Naive thymus-derived CD4-positive, alpha-beta T cell (primary cell): ENCODE data around the gene ENTPD8. TPM values are rescaled to one million over a fixed set of nuclear protein-coding genes. Genes with fewer than 3 reads are reported as not detected.
A peak's percentile ranks its signal among the peaks of the same experiment; 100 is the strongest.

Source experiments
- ATAC-seq: fragments of 150-1000 bp; cut with Tn5 transposase; 2 replicates; pipeline ENCODE4 v1.10.0; 2021; ENCODE audit warnings: mild to moderate bottlenecking, moderate library complexity
- CTCF ChIA-PET: fragments of 350-600 bp; sonication (Branson Sonifier 250); formaldehyde crosslinking; loops from one replicate; lab custom pipeline; 2021; ENCODE audit warnings: antibody characterized with exemption; lab: Charles Lee
- POLR2A ChIA-PET: fragments of 350-600 bp; sonication (Branson Sonifier 250); formaldehyde crosslinking; loops from one replicate; lab custom pipeline; 2021; ENCODE audit warnings: antibody characterized with exemption, inconsistent platforms; lab: Charles Lee
- DNase-seq, 9 donors: peaks; one replicate each; pipeline versions ENCODE4 v3.0.0 to v3.0.0-alpha.2; 2020 to 2022; ENCODE audit warnings: mixed read lengths in 1 of 9
- H3K27ac ChIP-seq: one replicate; pipeline ENCODE4 v1.7.0; 2013; ENCODE audit warnings: mild to moderate bottlenecking, low read depth, low read length, moderate library complexity
- H3K27me3 ChIP-seq, 2 donors: one replicate each; pipeline ENCODE4 v1.7.0; 2013; ENCODE audit warnings: low read length in 2 of 2, mild to moderate bottlenecking in 2 of 2, moderate library complexity in 2 of 2; ENCODE audit not compliant: control insufficient read depth in 2 of 2, insufficient read depth in 2 of 2
- H3K36me3 ChIP-seq, 3 experiments: 1 replicate in 2 of 3; 2 replicates in 1 of 3; pipeline ENCODE4 v1.7.0; 2013; ENCODE audit warnings: low read length in 3 of 3, mild to moderate bottlenecking in 3 of 3, moderate library complexity in 1 of 3; ENCODE audit not compliant: insufficient read depth in 3 of 3, control insufficient read depth in 2 of 3
- H3K4me1 ChIP-seq, 2 donors: one replicate each; pipeline ENCODE4 v1.7.0; 2013; ENCODE audit warnings: low read length in 2 of 2, mild to moderate bottlenecking in 2 of 2, moderate library complexity in 1 of 2; ENCODE audit not compliant: control insufficient read depth in 2 of 2, insufficient read depth in 2 of 2
- H3K4me3 ChIP-seq: 2 replicates; pipeline ENCODE4 v1.7.0; 2013; ENCODE audit warnings: mild to moderate bottlenecking, low read length
- H3K9me3 ChIP-seq, 3 experiments: 1 replicate in 2 of 3; 2 replicates in 1 of 3; pipeline ENCODE4 v1.7.0; 2013; ENCODE audit warnings: low read length in 3 of 3; ENCODE audit not compliant: control insufficient read depth in 2 of 3
- H3K27ac Mint-ChIP-seq, 9 donors: one replicate each; pipeline ENCODE4 v1.8.0; 2020 to 2022; ENCODE audit warnings: mixed read lengths in 9 of 9, mild to moderate bottlenecking in 8 of 9, moderate library complexity in 5 of 9, inconsistent platforms in 2 of 9
- H3K27me3 Mint-ChIP-seq, 5 donors: one replicate each; pipeline ENCODE4 v1.8.0; 2021 to 2022; ENCODE audit warnings: mixed read lengths in 5 of 5, mild to moderate bottlenecking in 1 of 5
- H3K36me3 Mint-ChIP-seq, 5 donors: one replicate each; pipeline ENCODE4 v1.8.0; 2020 to 2022; ENCODE audit warnings: mixed read lengths in 5 of 5, mild to moderate bottlenecking in 3 of 5, inconsistent platforms in 1 of 5
- H3K4me1 Mint-ChIP-seq, 7 donors: one replicate each; pipeline ENCODE4 v1.8.0; 2020 to 2022; ENCODE audit warnings: mixed read lengths in 7 of 7, mild to moderate bottlenecking in 3 of 7, inconsistent platforms in 1 of 7
- H3K4me3 Mint-ChIP-seq, 10 donors: one replicate each; pipeline ENCODE4 v1.8.0; 2020 to 2022; ENCODE audit warnings: mild to moderate bottlenecking in 10 of 10, mixed read lengths in 10 of 10, moderate library complexity in 6 of 10, inconsistent platforms in 2 of 10
- H3K9me3 Mint-ChIP-seq, 11 donors: one replicate each; pipeline ENCODE4 v1.8.0; 2020 to 2022; ENCODE audit warnings: mixed read lengths in 11 of 11, mild to moderate bottlenecking in 4 of 11, inconsistent platforms in 1 of 11, moderate library complexity in 1 of 11
- intact Hi-C, 2 donors: fragments of 100-400 bp; cut with micrococcal nuclease; formaldehyde crosslinking; loops; one replicate each; pipeline ENCODE4 v1.15.1; 2023
- polyA plus RNA-seq, 2 donors: library from polyadenylated mRNA; unstranded; fragments of 300-500 nt; fragmentation: Illumina TruSeq; gene quantifications; one replicate each; pipeline ENCODE4 v1.2.3, GENCODE V29; 2021
- total RNA-seq, 6 experiments: library from RNA in 5 of 6; stranded (reverse) in 5 of 6; gene quantifications; 1 replicate in 5 of 6; 2 replicates in 1 of 6; pipeline ENCODE4 v1.2.3 and lab custom pipeline; 2021 to 2026

The ENTPD8 gene
- total and polyA plus RNA-seq, 7 experiments from 2014 or later, result not detected

DNA sequence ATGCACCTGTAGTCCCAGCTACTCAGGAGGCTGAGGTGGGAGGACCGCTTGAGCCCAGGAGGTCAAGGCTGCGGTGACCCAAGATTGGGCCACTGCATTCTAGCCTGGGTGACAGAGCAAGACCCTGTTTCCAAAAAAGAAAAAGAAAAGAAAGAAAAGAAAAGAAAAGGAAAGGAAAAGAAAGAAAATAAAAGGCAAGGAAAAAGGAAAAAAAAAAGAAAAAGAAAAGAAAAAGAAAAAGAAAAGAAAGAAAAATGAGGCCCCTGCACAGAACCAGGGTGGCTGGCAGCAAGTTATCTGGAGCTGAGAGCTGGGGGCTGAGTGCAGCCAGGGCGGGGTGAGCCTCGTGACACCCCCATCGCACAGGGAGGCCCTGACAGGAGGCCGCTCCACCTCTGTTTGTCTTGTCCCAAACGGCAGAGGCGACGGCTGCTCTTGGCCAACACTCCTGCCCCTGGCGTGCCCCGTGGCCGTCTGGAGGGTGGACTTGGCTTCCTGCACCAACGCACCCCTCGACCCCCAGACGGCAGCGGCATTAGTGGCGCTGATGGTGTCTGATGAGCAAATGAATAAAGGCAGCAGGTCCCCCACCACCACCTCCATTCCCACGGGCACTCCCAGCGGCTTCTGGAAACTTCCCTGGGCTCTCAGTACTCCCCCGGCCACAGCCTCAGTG lies 34.9 kb downstream of the ENTPD8 start:
- POLR2A ChIA-PET, result no interaction called here

DNA sequence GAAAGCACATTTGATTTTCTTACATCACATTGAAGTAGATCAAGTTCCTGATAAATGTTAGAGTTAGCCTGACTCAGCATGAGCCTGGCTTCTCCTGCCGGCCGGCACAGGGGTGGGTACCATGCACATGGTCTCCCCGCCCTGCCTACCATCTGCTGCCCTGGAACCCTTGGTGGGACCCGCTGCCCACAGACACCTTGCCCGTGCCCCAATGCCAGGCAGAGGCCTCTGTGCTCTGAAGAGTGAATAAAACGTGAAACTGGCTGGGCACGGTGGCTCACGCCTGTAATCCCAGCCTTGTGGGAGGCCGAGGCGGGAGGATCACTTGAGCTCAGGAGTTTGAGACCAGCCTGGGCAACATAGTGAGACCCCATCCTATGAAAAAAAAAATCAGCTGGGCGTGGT lies 35.5 kb downstream of the ENTPD8 start:
- no peak for ATAC-seq
- no peaks in the 10 kb centered on the region for H3K9me3 Mint-ChIP-seq
- H3K36me3 ChIP-seq, result no peaks in the 10 kb centered on the region

More for the DNA sequence above, 34.9 kb downstream of the ENTPD8 start:
- Histone ChIP-seq H3K9me3 (no peaks in the 10 kb centered on the region), H3K27me3 (no peaks in the 10 kb centered on the region), H3K4me1 (peaks cover 3% of the 10 kb centered on the region in 2 donors), H3K36me3 (no peaks in the 10 kb centered on the region), H3K27ac (no peak overlapping the region), H3K4me3 (no peak overlapping the region)
- H3K4me1 Mint-ChIP-seq, result peaks cover 0 to 13% (median 6%) of the 10 kb centered on the region in 7 donors
- H3K27ac Mint-ChIP-seq, result no peak overlapping the region
- intact Hi-C loops, result loop anchor here in 1 of 2 donors (2.0 kb wide), 2 partner anchors 103 to 111 kb away; partner anchors contain the start of gene NRARP
- no peaks in the 10 kb centered on the region for H3K9me3 Mint-ChIP-seq
- peak overlapping the region in 6 of 10 donors; percentile 13 to 76 (median 39) for H3K4me3 Mint-ChIP-seq
- no peak for DNase-seq
- H3K36me3 Mint-ChIP-seq, result peaks cover 0 to 12% (median 7%) of the 10 kb centered on the region in 5 donors
- ATAC-seq, result no peak
- CTCF ChIA-PET, result no interaction called here
- H3K27me3 Mint-ChIP-seq, result peaks cover 0 to 4% (median 0%) of the 10 kb centered on the region in 5 donors

DNA sequence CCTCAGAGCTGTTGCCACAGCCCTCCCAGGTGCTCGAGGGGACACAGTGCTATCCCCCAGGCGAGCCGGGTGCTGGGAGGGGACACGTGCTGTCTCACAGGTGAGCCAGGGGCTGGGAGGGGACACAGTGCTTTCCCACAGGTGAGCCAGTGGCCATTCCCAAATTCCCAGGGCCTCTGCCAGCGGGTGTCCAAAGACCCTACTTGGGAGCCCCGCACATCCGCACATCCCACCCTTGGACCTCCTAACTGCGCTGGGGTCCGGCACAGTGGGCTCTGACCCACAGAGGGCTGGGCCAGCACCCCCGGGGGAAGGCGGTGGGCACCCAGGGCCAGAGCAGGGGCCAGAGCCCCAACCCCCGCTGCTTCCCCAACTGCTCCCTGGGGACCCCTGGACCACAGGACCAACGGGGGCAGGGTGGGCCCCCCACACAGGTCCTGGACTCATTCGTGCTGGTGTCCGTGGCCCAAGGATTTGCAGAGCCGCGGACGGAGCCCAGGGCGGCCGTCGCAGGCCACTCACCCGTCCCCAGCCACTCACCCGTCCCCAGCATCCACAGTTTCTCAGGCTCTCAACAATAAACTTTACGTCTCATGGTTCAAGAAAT lies 36.1 kb downstream of the ENTPD8 start:
- no peaks in the 10 kb centered on the region for H3K36me3 ChIP-seq
- no peaks in the 10 kb centered on the region for H3K27me3 ChIP-seq
- ChIA-PET POLR2A (no interaction called here), CTCF (no interaction called here)
- H3K9me3 ChIP-seq, result no peaks in the 10 kb centered on the region
- peaks cover 0 to 4% (median 0%) of the 10 kb centered on the region in 5 donors for H3K27me3 Mint-ChIP-seq
- peaks cover 0 to 3% of the 10 kb centered on the region in 2 donors for H3K4me1 ChIP-seq
- H3K36me3 Mint-ChIP-seq, result peaks cover 0 to 16% (median 7%) of the 10 kb centered on the region in 5 donors
- no peak overlapping the region for H3K27ac Mint-ChIP-seq
- H3K9me3 Mint-ChIP-seq, result no peaks in the 10 kb centered on the region
- peak overlapping the region in 1 of 10 donors; percentile 76 for H3K4me3 Mint-ChIP-seq
- DNase-seq (no peak), ATAC-seq (no peak)
- intact Hi-C loops, result no loop called here
- no peak overlapping the region for H3K4me3 ChIP-seq
- H3K27ac ChIP-seq, result no peak overlapping the region
- peaks cover 0 to 13% (median 6%) of the 10 kb centered on the region in 7 donors for H3K4me1 Mint-ChIP-seq

More for the DNA sequence above, 35.5 kb downstream of the ENTPD8 start:
- H3K36me3 Mint-ChIP-seq, result peaks cover 0 to 12% (median 7%) of the 10 kb centered on the region in 5 donors
- Histone ChIP-seq H3K27ac (no peak overlapping the region), H3K4me1 (peaks cover under 1 to 3% of the 10 kb centered on the region in 2 donors), H3K4me3 (no peak overlapping the region), H3K9me3 (no peaks in the 10 kb centered on the region), H3K27me3 (no peaks in the 10 kb centered on the region)
- intact Hi-C loops, result loop anchor here in 1 of 2 donors (2.0 kb wide), 2 partner anchors 103 to 111 kb away; partner anchors contain the start of gene NRARP
- peaks cover 0 to 13% (median 6%) of the 10 kb centered on the region in 7 donors for H3K4me1 Mint-ChIP-seq
- H3K27ac Mint-ChIP-seq, result no peak overlapping the region
- ChIA-PET CTCF (no interaction called here), POLR2A (no interaction called here)
- peak overlapping the region in 5 of 10 donors; percentile 13 to 76 (median 45) for H3K4me3 Mint-ChIP-seq
- H3K27me3 Mint-ChIP-seq, result peaks cover 0 to 4% (median 0%) of the 10 kb centered on the region in 5 donors
- DNase-seq, result no peak

DNA sequence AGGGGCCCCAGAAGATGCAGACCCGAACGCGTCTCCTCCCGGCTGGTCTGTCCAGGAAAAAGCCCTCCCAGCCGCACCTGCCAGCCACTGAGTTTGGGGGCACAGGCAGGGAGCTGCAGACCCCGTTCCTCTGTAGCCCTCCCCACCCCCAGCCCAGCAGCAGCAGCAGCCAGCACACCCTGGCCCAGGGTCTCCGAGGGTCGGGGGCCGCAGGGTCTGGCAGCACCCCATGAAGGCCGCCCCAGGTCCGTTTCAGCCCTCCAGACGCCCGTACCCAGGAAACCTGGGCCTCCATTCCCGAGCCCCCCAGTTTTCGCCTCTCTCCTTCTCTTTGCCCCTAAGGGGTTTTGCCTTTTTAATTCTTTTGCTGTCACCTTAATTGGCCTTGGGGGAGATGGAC lies 37.9 kb downstream of the ENTPD8 start:
- H3K4me3 Mint-ChIP-seq, result no peak overlapping the region
- peaks cover 0 to 2% (median 0%) of the 10 kb centered on the region in 11 donors for H3K9me3 Mint-ChIP-seq
- H3K4me3 ChIP-seq, result no peak overlapping the region
- ChIA-PET POLR2A (no interaction called here), CTCF (no interaction called here)
- H3K27me3 ChIP-seq, result no peaks in the 10 kb centered on the region
- H3K36me3 Mint-ChIP-seq, result peaks cover 0 to 24% (median 7%) of the 10 kb centered on the region in 5 donors
- H3K36me3 ChIP-seq, result no peaks in the 10 kb centered on the region
- no peak overlapping the region for H3K27ac ChIP-seq
- H3K27me3 Mint-ChIP-seq, result peaks cover 0 to 4% (median 0%) of the 10 kb centered on the region in 5 donors
- H3K4me1 ChIP-seq, result peaks cover 0 to 3% of the 10 kb centered on the region in 2 donors
- peaks cover 0 to 19% (median 5%) of the 10 kb centered on the region in 7 donors for H3K4me1 Mint-ChIP-seq
- intact Hi-C loops, result no loop called here
- H3K9me3 ChIP-seq, result no peaks in the 10 kb centered on the region
- DNase-seq, result no peak
- ATAC-seq, result no peak
- no peak overlapping the region for H3K27ac Mint-ChIP-seq

DNA sequence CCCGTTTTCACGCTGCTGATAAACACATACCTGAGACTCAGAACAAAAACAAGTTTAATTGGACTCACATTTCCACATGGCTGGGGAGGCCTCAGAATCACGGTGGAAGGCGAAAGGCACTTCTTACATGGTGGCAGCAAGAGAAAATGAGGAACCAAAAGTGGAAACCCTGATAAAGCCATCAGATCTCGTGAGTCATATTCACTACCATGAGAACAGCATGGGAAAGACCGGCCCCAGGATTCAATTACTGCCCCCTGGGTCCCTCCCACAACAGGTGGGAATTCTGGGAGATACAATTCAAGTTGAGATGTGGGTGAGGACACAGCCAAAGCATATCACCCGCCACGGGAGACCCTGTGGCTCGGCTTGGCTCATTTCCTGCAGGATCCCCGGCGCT lies 38.4 kb downstream of the ENTPD8 start:
- Histone ChIP-seq H3K4me3 (no peak overlapping the region), H3K36me3 (no peaks in the 10 kb centered on the region), H3K27ac (no peak overlapping the region), H3K9me3 (no peaks in the 10 kb centered on the region), H3K27me3 (no peaks in the 10 kb centered on the region), H3K4me1 (peaks cover 0 to 3% of the 10 kb centered on the region in 2 donors)
- CTCF ChIA-PET, result no interaction called here
- DNase-seq (no peak), ATAC-seq (no peak)
- intact Hi-C loops, result no loop called here
- Mint-ChIP-seq H3K27ac (peak overlapping the region in 1 of 9 donors; percentile 17), H3K9me3 (peaks cover 0 to 2% (median 0%) of the 10 kb centered on the region in 11 donors), H3K36me3 (peaks cover 0 to 29% (median 7%) of the 10 kb centered on the region in 5 donors), H3K4me3 (no peak overlapping the region), H3K27me3 (peaks cover 0 to 4% (median 0%) of the 10 kb centered on the region in 5 donors), H3K4me1 (peaks cover 0 to 19% (median 7%) of the 10 kb centered on the region in 7 donors)
- POLR2A ChIA-PET, result no interaction called here

DNA sequence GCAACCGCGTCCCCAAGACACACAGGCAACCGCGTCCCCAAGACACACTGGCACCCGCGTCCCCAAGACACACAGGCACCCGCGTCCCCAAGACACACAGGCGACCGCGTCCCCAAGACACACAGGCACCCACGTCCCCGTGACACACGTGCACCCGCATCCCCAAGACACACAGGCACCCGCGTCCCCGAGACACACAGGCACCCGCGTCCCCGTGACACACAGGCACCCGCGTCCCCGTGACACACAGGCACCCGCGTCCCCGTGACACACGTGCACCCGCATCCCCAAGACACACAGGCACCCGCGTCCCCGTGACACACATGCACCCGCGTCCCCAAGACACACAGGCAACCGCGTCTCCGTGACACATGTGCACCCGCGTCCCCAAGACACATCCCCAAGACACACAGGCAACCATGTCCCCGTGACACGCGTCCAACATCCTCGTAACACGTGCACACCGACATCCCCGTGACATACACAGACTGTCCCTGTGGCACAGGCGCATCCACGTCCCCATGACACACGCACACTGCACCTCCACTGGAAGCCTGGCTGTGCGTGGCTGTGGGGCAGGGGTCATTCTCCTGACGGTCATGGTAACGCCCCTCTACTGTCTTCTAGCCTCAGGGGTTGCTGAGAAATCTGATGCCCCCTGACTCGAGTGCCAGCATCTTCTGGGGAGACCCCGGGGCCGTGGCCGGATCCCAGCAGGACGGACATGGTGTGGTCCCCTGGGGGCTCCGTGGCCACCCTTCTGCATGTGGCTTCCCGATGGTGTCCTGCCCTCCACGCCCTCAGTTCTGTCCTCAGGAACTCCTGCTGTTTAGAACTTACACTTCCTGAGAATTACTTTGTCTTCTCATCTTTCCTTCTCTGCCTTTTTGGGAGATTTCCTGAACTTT lies 42.3 kb downstream of the ENTPD8 start:
- Histone ChIP-seq H3K36me3 (no peaks in the 10 kb centered on the region), H3K27ac (no peak overlapping the region)
- H3K36me3 Mint-ChIP-seq, result peaks cover 0 to 36% (median 12%) of the 10 kb centered on the region in 5 donors

More for the DNA sequence above, 42.3 kb downstream of the ENTPD8 start:
- Mint-ChIP-seq H3K27me3 (no peaks in the 10 kb centered on the region), H3K27ac (peak overlapping the region in 2 of 9 donors; percentile 13 to 39), H3K9me3 (peaks cover 0 to 6% (median 0%) of the 10 kb centered on the region in 11 donors), H3K4me1 (peaks cover 3 to 11% (median 5%) of the 10 kb centered on the region in 7 donors), H3K4me3 (no peak overlapping the region)
- Histone ChIP-seq H3K4me1 (no peaks in the 10 kb centered on the region), H3K9me3 (no peaks in the 10 kb centered on the region), H3K4me3 (no peak overlapping the region), H3K27me3 (no peaks in the 10 kb centered on the region)
- DNase-seq (no peak), ATAC-seq (no peak)
- ChIA-PET CTCF (no interaction called here), POLR2A (no interaction called here)
- intact Hi-C loops, result no loop called here
